SK-N-SH (cell line): ENCODE measurements around the gene CRYBG2. TPM values are rescaled to one million over a fixed set of nuclear protein-coding genes. Genes with fewer than 3 reads are reported as not detected.

Experiments used
- CTCF ChIA-PET: fragments of 300-600, 350-600 bp; formaldehyde crosslinking; extraction: SDS; loops from one replicate; lab custom pipeline; 2021; lab: Yijun Ruan, JAX
- POLR2A ChIA-PET: fragments of 350-600 bp; sonication (Branson Sonifier 250); formaldehyde crosslinking; extraction: SDS; loops from one replicate; lab custom pipeline; 2020; ENCODE audit warnings: antibody characterized with exemption, inconsistent platforms; lab: Yijun Ruan, JAX
- DNase-seq: peaks from one replicate; pipeline ENCODE4 v3.0.0; 2012
- H2AFZ ChIP-seq: fragments of 200-600 bp; sonication (generic); 2 replicates; pipeline ENCODE4 v1.8.1; 2016; ENCODE audit warnings: antibody characterized with exemption, mild to moderate bottlenecking, low read depth
- H3F3A ChIP-seq: fragments of 200-600 bp; sonication (generic); replicated peaks from 2 replicates; pipeline ENCODE3; 2016; ENCODE audit warnings: antibody characterized with exemption, mild to moderate bottlenecking; ENCODE audit not compliant: insufficient read depth
- H3K27ac ChIP-seq, 2 experiments: fragments of 200-500 bp in 1 of 2; fragments of 200-600 bp in 1 of 2; sonication (Bioruptor generic) in 1 of 2; sonication (generic), shearing (Covaris generic) in 1 of 2; 2 replicates each; pipeline versions ENCODE4 v1.5.1 to v1.6.1; 2014 to 2016; ENCODE audit warnings: low read depth in 2 of 2, inconsistent platforms in 1 of 2, low read length in 1 of 2, mild to moderate bottlenecking in 1 of 2, mixed read lengths in 1 of 2
- H3K27me3 ChIP-seq: fragments of 200-600 bp; sonication (generic), shearing (Covaris generic); 2 replicates; pipeline ENCODE4 v1.6.1; 2016; ENCODE audit warnings: mixed run types; ENCODE audit not compliant: insufficient read depth
- H3K36me3 ChIP-seq, 2 experiments: fragments of 200-500 bp in 1 of 2; fragments of 200-600 bp in 1 of 2; sonication (Bioruptor generic) in 1 of 2; sonication (generic) in 1 of 2; replicated peaks in 1 of 2; 2 replicates each; pipeline versions ENCODE3 to v1.5.1; 2014 to 2016; ENCODE audit warnings: low read length in 1 of 2, mild to moderate bottlenecking in 1 of 2; ENCODE audit not compliant: insufficient read depth in 2 of 2, control insufficient read depth in 1 of 2
- H3K4me1 ChIP-seq, 2 experiments: fragments of 200-500 bp in 1 of 2; fragments of 200-600 bp in 1 of 2; sonication (Bioruptor generic) in 1 of 2; sonication (generic), shearing (Covaris generic) in 1 of 2; 2 replicates each; pipeline versions ENCODE4 v1.5.1 to v1.6.1; 2014 to 2016; ENCODE audit warnings: low read depth in 1 of 2, low read length in 1 of 2, mixed run types in 1 of 2; ENCODE audit not compliant: insufficient read depth in 2 of 2, control insufficient read depth in 1 of 2
- H3K4me2 ChIP-seq: fragments of 200-600 bp; sonication (generic), shearing (Covaris generic); 2 replicates; pipeline ENCODE4 v1.6.1; 2017; ENCODE audit warnings: mixed run types
- H3K4me3 ChIP-seq, 2 experiments: fragments of 200-500 bp in 1 of 2; fragments of 200-600 bp in 1 of 2; sonication (Bioruptor generic) in 1 of 2; sonication (generic), shearing (Covaris generic) in 1 of 2; 2 replicates each; pipeline versions ENCODE4 v1.5.1 to v1.8.1; 2014 to 2016; ENCODE audit warnings: low read depth in 2 of 2, inconsistent platforms in 1 of 2, low read length in 1 of 2, mild to moderate bottlenecking in 1 of 2, mixed read lengths in 1 of 2, moderate library complexity in 1 of 2
- H3K79me2 ChIP-seq: fragments of 200-600 bp; sonication (generic); 2 replicates; pipeline ENCODE4 v1.8.1; 2017; ENCODE audit warnings: mild to moderate bottlenecking; ENCODE audit not compliant: insufficient read depth
- H3K9ac ChIP-seq: fragments of 200-600 bp; sonication (generic); 2 replicates; pipeline ENCODE4 v1.6.1; 2017; ENCODE audit warnings: mixed run types
- H3K9me2 ChIP-seq: fragments of 200-600 bp; sonication (generic); 2 replicates; pipeline ENCODE4 v1.6.1; 2017; ENCODE audit warnings: mixed run types
- H3K9me3 ChIP-seq: fragments of 200-600 bp; sonication (generic); 2 replicates; pipeline ENCODE4 v1.6.1; 2017; ENCODE audit warnings: mixed run types, mild to moderate bottlenecking, moderate library complexity
- H4K20me1 ChIP-seq: fragments of 200-600 bp; sonication (generic); 2 replicates; pipeline ENCODE4 v1.6.1; 2017; ENCODE audit warnings: mild to moderate bottlenecking, mixed run types; ENCODE audit not compliant: insufficient read depth
- CTCF ChIP-seq: fragments of 200-600 bp; sonication (generic); IDR thresholded peaks from 2 replicates; pipeline ENCODE4 v1.6.1; 2017; ENCODE audit warnings: antibody characterized with exemption, mild to moderate bottlenecking, moderate library complexity
- EP300 ChIP-seq, 2 experiments: IDR thresholded peaks; 2 replicates each; pipeline versions ENCODE4 v1.4.0 to v1.6.1; 2012; ENCODE audit warnings: borderline replicate concordance in 1 of 2, low read depth in 1 of 2, low read length in 1 of 2
- IRF3 ChIP-seq: fragments of 150-350 bp; IDR thresholded peaks from 2 replicates; pipeline ENCODE4 v1.6.1; 2016; ENCODE audit warnings: mild to moderate bottlenecking, low read depth, low read length
- MXI1 ChIP-seq: IDR thresholded peaks from 2 replicates; pipeline ENCODE4 v1.6.1; 2012; ENCODE audit warnings: mild to moderate bottlenecking, low read depth, low read length, improper control_type of control experiment
- NFIC ChIP-seq: IDR thresholded peaks from 2 replicates; pipeline ENCODE4 v1.4.0; 2012; ENCODE audit warnings: borderline replicate concordance
- POLR2AphosphoS5 ChIP-seq: IDR thresholded peaks from 2 replicates; pipeline ENCODE4 v1.6.1; 2012; ENCODE audit warnings: low read depth, low read length
- SMC3 ChIP-seq: IDR thresholded peaks from 2 replicates; pipeline ENCODE4 v1.6.1; 2012; ENCODE audit warnings: low read depth, low read length, improper control_type of control experiment
- TCF12 ChIP-seq: IDR thresholded peaks from 2 replicates; pipeline ENCODE4 v1.4.0; 2012
- TEAD4 ChIP-seq: IDR thresholded peaks from 2 replicates; pipeline ENCODE4 v1.4.0; 2012; ENCODE audit warnings: mild to moderate bottlenecking, borderline replicate concordance; ENCODE audit not compliant: insufficient read depth
- USF1 ChIP-seq: IDR thresholded peaks from 2 replicates; pipeline ENCODE4 v1.4.0; 2012; ENCODE audit warnings: low read depth, borderline replicate concordance
- USF2 ChIP-seq: fragments of 150-350 bp; IDR thresholded peaks from 2 replicates; pipeline ENCODE4 v1.6.1; 2017; ENCODE audit warnings: antibody characterized with exemption, low read length, low read depth, borderline replicate concordance
- ZBTB33 ChIP-seq: IDR thresholded peaks from 2 replicates; pipeline ENCODE4 v1.4.0; 2012; ENCODE audit warnings: low read depth, borderline replicate concordance
- WGBS: methylation state at CpG from one replicate; pipeline ENCODE4 v1.1.6; 2017; ENCODE audit warnings: low lambda C conversion rate; 5-methylcytosine and 5-hydroxymethylcytosine counted together
- polyA plus RNA-seq, 3 experiments: library from polyadenylated mRNA; depleted of rRNA; stranded (reverse); fragments of >200 nt; gene quantifications; 2 replicates each; pipeline ENCODE4 v1.2.3, GENCODE V29; 2012

The CRYBG2 gene
- polyA plus RNA-seq, 1 of the 3 experiments (the other 2 are of a cell fraction): 0.08 TPM

- 68% methylated on average over 12 of the region's 15 CpGs for WGBS
- no peak overlapping the region for H3K4me3 ChIP-seq
- H3F3A ChIP-seq: no peaks in the 10 kb centered on the region
- H3K79me2 ChIP-seq: no peaks in the 10 kb centered on the region
- no peaks in the 10 kb centered on the region for H3K4me1 ChIP-seq
- TF ChIP-seq IRF3 (no peak), MXI1 (no peak), SMC3 (no peak), USF2 (no peak), EP300 (IDR thresholded peaks at IDR 0.05; ENCODE audit: borderline replicate concordance in 1 of 2, low read depth in 1 of 2, low read length in 1 of 2) (no peak), TEAD4 (no peak), NFIC (no peak), TCF12 (no peak), CTCF (no peak), POLR2AphosphoS5 (no peak)
- TF ChIP-seq, all 33 proteins: peak for 0
- H3K4me2 ChIP-seq: no peak overlapping the region
- peaks cover 13% of the 10 kb centered on the region; the same call in 1 of the 2 replicates for H3K27me3 ChIP-seq
- POLR2A ChIA-PET: no interaction called here
- H3K9ac ChIP-seq: no peak overlapping the region
- DNase-seq: no peak
- no peaks in the 10 kb centered on the region for H3K9me3 ChIP-seq
- CTCF ChIA-PET: interaction anchor here (1.1 to 4.3 kb wide), 4 partner anchors 16 to 73 kb away, joined by 3 to 30 read pairs (median 4); no protein-coding TSS in a partner anchor
- H2AFZ ChIP-seq: no peak overlapping the region
- H4K20me1 ChIP-seq: no peaks in the 10 kb centered on the region
- no peaks in the 10 kb centered on the region for H3K36me3 ChIP-seq
- H3K9me2 ChIP-seq: no peaks in the 10 kb centered on the region
- no peak overlapping the region for H3K27ac ChIP-seq
These were observed 9.6 kb downstream of the CRYBG2 start for GRCh38 chr1:26344147-26344920.

GRCh38 chr1:26340047-26340481, 13.9 kb downstream of the CRYBG2 start:
- H3F3A ChIP-seq: no peaks in the 10 kb centered on the region
- TF ChIP-seq USF1: no peak
- no peak for TF ChIP-seq NFIC
- no peak for TF ChIP-seq MXI1
- no peak for TF ChIP-seq ZBTB33
- no peaks in the 10 kb centered on the region for H3K9me2 ChIP-seq
- CTCF ChIA-PET: no interaction called here
- H3K9me3 ChIP-seq: no peaks in the 10 kb centered on the region
- H3K27ac ChIP-seq: no peak overlapping the region
- no peak overlapping the region for H3K4me2 ChIP-seq
- H4K20me1 ChIP-seq: no peaks in the 10 kb centered on the region
- no peaks in the 10 kb centered on the region; a peak in 1 of 4 replicates for H3K4me1 ChIP-seq
- no peaks in the 10 kb centered on the region for H3K36me3 ChIP-seq
- DNase-seq: no peak
- no peaks in the 10 kb centered on the region for H3K79me2 ChIP-seq
- POLR2A ChIA-PET: no interaction called here
- 65% methylated on average over 4 of the region's 4 CpGs for WGBS
- H3K27me3 ChIP-seq: peaks cover 13% of the 10 kb centered on the region; the same call in 1 of the 2 replicates
- H2AFZ ChIP-seq: no peak overlapping the region
- no peak overlapping the region for H3K9ac ChIP-seq
- no peak overlapping the region for H3K4me3 ChIP-seq
